Stimulated activated CD8-positive, alpha-beta memory T cell treated with anti-CD3 and anti-CD28 coated beads, Interleukin-7, amount 100 ng/mL, for 24 hours (primary cell): ENCODE data around the gene BCL2L13.
"Not testable (repeated sequence)": the region's sequence is repeated elsewhere in the genome, so short reads cannot be mapped to it uniquely, and the experiment has no call there.

Experiments
- DNase-seq: peaks from one replicate; pipeline ENCODE4 v3.0.0-alpha.2; 2020; ENCODE audit warnings: low read depth

Gene BCL2L13

GRCh38 chr22:17638432-17639246, at the start of gene BCL2L13:
BCL2L13 (plus strand) TSS chr22:17638757; CDS start chr22:17655712, 16,955 bp downstream.
- peak; percentile 75 for DNase-seq

GRCh38 chr22:17589810-17590375, 48.7 kb upstream of the BCL2L13 start:
- no peak for DNase-seq

DNA sequence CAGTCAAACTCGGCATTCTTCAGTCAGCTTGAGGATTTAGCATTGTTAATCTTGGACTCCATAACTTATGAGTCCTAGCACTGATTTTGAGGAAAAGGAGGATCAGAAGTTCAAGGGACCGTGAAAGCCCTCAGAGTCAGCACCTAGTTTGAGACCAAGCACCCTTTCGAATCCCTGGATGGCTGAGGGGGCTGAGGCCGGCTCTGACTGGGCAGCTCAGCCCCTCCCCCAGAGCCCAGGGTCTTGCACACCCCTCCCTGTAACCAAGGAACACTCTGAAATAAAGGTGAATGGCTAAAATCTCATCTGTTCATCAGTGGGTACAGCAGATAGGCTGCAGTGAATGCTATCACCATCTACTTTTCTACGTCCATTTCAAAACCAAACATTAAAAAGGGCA, 48.0 kb upstream of the BCL2L13 start:
- DNase-seq, result no peak

DNA sequence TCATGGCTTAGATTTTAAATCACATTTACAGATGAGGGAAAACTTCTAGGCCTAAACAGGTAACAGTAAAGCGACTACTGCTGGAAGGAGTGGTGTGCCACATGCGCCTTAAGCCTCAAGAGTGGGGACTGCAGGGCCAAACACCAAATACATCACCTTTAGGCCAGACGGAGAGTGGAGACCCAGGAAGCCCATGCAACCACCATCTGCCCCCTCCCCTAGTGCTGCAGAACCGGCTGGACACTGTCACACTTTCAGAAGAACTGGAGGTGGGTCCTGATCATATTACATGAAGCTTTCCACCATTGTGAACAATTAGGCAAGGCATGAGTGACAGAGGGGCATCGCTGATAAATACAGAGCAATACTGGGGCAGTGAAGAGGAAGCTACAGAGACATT, 46.4 kb upstream of the BCL2L13 start:
- DNase-seq, result no peak

DNA sequence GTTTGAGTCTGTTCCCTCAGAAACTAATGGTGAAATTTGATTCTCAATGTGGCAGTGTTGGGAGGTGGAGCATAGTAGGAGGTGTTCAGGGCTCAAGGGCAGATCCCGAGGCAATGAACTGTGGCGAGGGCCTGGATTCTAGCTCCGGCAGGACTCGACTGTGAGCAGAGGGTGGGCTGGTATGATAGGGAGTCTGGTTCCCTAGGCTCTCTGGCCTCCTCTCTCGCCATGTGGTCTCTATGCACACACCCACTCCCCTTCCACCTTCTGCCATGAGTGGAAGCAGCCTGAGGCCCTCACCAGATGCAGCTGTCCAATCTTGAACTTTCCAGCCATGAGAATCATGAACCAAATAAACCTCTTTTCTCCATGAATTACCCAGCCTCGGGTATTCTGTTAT, 42.3 kb upstream of the BCL2L13 start:
- no peak for DNase-seq

DNA sequence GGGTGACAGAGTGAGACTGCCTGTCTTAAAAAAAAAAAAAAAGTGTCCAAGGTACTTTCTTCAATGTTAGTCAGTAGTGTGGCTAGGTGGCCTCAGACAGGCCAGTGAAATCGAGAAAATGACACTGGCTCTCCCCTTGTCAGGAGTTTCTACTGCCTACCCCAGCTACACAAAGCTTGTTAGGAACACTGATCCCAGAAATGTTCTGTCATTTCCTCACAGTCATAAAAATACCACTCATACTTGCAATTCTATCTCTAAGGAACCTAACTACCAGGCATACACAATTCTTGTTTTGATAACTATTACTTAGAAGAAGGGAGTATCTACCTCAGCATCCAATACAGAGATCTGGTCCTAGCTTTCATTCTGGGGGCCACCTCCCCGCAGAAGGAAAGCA, 41.3 kb upstream of the BCL2L13 start:
- DNase-seq, result no peak

DNA sequence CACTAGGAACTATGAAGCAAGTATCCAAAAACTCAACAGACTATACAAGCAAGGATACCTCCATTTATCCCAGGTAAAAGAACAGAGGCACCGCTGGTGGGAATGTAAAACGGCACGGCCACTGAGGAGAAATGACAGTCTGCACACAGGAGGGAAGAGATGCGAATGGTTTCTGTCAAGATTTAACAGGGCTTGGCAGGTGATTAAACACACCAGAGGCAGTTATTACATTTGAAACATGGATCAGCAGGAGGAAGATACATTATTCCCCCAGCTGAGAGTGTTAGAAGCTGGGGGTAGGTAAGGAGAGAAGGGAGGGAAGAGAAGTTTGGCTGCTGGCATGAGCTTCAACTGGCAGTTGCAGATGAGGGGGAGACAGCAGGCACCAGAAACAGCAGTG, 40.2 kb upstream of the BCL2L13 start:
- DNase-seq, result no peak

DNA sequence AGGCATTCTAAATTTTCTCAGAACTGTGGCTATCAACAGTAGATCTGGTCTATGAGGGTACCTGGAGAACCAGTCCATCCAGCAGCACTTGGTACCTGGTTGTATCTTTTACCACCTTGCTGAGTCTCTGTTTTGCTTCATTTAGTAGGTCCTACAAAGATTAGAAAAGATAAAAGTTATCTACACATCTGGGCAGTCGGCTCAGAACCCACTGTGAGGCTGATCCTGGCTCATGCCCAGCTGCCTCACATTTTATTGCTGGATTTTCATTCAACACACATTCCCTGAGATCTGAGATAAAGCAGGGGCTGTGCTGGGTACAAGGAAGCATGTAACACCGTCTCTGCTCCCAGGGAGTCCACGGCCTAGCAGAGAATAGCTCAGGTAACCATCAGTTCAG, 37.5 kb upstream of the BCL2L13 start:
- DNase-seq, result no peak

DNA sequence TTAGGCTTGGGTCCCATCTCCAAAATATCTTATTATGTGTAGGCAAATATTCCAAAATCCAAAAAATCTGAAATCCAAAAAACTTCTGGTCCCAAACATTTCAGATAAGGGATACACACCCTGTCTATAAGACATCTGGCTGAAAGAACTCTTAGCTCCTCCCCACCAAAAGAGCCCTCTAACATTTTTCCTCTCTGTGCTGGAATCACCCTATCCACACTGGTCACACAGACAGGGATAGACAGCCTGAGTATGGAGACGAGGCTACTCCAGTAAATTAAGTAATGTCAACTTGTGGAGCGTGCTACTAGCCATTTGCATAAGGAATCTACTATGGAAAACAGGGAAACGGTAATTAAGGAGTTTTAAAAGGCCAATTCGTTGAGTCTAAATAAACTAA, 34.9 kb upstream of the BCL2L13 start:
- no peak for DNase-seq

GRCh38 chr22:17606496-17606895, 32.1 kb upstream of the BCL2L13 start:
- no peak for DNase-seq

DNA sequence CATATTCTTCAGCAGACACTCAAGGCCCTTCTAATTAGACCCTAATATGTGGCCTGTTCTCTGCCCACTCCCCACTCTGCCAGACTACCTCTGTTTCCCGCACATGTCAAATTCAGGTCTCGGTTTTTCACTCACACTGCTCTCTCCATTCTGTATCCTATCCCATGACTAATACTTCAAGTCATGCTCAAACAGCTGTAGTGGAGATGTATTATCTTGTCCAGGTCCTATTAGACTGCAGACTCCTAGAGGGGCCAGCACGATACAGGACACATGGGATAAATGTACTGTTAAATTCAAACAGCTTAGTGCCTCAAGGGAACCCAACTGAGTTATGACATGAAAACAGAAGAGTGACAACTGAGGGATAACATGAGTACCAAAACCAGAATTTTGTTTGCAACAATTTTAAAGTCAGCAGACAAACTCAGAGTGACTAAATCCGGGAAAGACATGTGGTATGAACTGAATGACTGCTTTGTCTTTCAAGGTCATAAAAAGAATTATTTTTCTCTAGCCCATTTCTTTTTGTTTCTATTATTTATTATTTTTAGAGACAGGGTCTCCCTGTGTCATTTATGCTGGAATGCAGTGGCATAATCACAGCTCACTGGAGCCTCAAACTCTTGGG, 30.6 kb upstream of the BCL2L13 start:
- no peak for DNase-seq

GRCh38 chr22:17612057-17612456, 26.5 kb upstream of the BCL2L13 start:
- no peak for DNase-seq

DNA sequence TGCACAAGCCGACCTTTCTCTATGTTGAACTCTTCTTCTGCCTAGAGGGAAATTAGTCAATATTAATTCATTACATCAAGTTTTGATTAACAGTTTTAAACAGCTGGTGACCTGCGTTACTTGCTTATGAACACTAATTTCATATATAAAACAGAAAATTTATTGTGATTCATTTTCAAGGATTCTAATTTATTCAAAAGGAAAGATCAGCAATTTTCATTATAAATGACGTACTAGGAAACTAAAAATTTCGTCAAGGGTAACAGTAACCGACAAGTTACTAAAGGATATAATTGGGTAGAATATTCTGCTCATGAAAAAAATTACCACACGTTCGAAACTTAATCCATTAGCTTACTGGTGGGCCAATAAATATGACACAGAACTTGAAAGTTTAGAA, 25.3 kb upstream of the BCL2L13 start:
- DNase-seq, result no peak

GRCh38 chr22:17627961-17628405, 10.6 kb upstream of the BCL2L13 start:
- no peak for DNase-seq

DNA sequence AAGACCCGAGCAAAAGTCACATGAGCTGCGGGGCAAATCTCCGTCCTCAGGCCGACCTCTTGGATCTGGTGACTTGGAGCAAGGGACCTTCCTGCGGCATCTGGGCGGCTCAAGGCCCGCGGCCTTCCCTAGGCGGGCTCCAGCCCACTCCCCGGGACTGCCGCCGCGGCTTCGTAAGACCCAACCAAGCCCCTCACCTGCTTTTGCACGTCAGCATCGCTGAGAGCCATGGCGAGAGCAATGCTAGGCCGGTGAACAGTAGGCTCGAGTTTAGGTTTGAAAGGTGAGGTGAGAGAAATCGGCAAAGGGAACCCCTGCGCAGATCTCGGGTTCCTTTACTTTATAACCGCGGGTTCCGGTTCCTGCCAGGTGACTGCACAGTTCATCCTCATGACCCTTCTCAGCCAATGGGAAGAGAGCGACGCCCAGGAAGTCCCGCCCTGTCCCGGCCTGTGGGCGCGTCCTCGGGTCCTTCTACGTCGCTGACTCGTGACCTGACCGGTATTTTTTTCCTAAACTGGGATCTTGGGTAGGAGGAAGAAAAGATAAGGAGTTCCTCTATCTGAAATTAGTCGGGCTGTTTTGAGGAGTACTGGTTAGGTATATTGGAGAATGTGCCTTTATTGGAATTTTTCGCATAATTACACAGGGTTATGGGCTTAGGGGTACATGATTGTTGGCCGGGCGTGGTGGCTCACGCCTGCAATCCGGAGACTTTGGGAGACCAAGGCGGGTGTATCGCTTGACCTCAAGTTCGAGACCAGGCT, 10.0 kb upstream of the BCL2L13 start, which contains the start of gene ATP6V1E1:
TSS of gene ATP6V1E1 (minus strand) at position 344 of the 767 bp plus-strand sequence. CDS start at position 230, 114 bp downstream.
- DNase-seq, result peak; percentile 96

GRCh38 chr22:17629173-17629489, 9.4 kb upstream of the BCL2L13 start:
- DNase-seq, result no peak

DNA sequence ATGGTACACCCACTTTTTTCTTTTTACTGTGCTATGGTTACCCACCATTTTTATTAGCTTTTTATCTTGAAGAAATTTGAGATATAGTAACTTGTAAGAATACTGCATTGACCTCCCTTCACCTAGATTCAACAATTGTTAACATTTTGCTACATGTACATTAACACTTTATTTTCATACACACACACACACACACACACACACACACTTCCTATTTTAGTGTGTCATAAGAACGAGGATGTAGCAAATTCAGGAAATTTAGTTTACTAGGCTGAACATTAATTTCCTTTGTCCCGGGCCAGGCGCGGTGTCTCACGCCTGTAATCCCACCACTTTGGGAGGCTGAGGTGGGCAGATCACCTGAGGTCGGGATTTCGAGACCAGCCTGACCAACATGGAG, 8.9 kb upstream of the BCL2L13 start:
- DNase-seq, result no peak

DNA sequence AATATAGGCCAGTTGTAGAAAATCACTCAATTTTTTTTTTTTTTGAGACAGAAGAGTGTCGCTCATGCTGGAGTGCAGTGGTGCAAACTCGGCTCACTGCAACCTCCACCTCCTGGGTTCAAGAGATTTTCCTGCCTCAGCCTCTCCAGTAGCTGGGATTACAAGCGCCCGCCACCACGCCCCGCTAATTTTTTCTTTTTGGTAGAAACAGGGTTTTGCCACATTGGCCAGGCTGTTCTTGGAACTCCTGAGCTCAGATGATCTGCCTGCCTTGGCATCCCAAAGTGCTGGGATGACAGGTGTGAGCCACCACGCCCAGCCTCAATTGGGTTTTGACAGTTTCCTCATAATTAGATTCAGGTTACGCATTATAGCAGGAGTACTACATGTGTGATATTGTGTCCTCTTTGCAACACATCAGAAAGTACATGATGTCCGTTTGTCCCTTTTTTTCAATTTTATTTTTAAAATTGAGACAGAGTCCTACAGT, 7.4 kb upstream of the BCL2L13 start:
- no peak for DNase-seq

- DNase-seq, result no peak
These were observed 5.2 kb upstream of the BCL2L13 start for GRCh38 chr22:17633217-17633997.

GRCh38 chr22:17633998-17634323, 4.6 kb upstream of the BCL2L13 start:
- no peak for DNase-seq

GRCh38 chr22:17634696-17635095, 3.9 kb upstream of the BCL2L13 start:
- DNase-seq, result no peak

DNA sequence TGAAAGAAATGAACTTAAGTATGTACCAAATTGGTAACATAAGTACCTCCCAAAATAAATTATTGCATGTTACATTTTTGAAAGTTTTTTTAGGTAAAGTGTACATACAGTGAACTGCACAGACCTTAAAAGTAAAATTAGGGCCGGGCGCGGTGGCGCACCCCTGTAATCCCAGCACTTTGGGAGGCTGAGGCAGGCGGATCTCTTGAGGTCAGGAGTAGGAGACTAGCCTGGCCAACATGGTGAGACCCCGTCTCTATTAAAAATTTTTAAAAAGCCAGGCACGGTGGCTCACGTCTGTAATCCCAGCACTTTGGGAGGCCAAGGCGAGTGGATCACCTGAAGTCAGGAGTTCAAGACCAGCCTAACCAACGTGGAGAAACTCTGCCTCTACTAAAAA, 1.7 kb upstream of the BCL2L13 start:
- not testable (repeated sequence) for DNase-seq
